H9 (cell line): ENCODE results near the gene SLC2A9. TPM values are rescaled to one million over a fixed set of nuclear protein-coding genes. Genes with fewer than 3 reads are reported as not detected.

Experiments
- DNase-seq: peaks from one replicate; pipeline ENCODE4 v3.0.0-alpha.2; 2017
- H2AFZ ChIP-seq: one replicate; pipeline ENCODE4 v1.6.1; 2013; ENCODE audit warnings: mild to moderate bottlenecking, low read length, control low read depth, moderate library complexity
- H2AK5ac ChIP-seq: 2 replicates; pipeline ENCODE4 v1.6.1; 2013; ENCODE audit warnings: low read length, control low read depth, mixed read lengths; ENCODE audit not compliant: insufficient read length
- H2BK120ac ChIP-seq: one replicate; pipeline ENCODE4 v1.6.1; 2013; ENCODE audit warnings: low read depth, mild to moderate bottlenecking, low read length, control low read depth, inconsistent platforms; ENCODE audit not compliant: poor library complexity, severe bottlenecking
- H2BK12ac ChIP-seq: 2 replicates; pipeline ENCODE4 v1.6.1; 2013; ENCODE audit warnings: low read length, control low read depth, mixed read lengths, low read depth; ENCODE audit not compliant: insufficient read length
- H2BK15ac ChIP-seq: 2 replicates; pipeline ENCODE4 v1.6.1; 2013; ENCODE audit warnings: low read depth, low read length, control low read depth
- H2BK20ac ChIP-seq: one replicate; pipeline ENCODE4 v1.6.1; 2013; ENCODE audit warnings: low read depth, mild to moderate bottlenecking, low read length, control low read depth, inconsistent platforms; ENCODE audit not compliant: poor library complexity, severe bottlenecking
- H2BK5ac ChIP-seq: 2 replicates; pipeline ENCODE4 v1.6.1; 2013; ENCODE audit warnings: low read length, control low read depth, mixed read lengths; ENCODE audit not compliant: insufficient read length
- H3K14ac ChIP-seq: 2 replicates; pipeline ENCODE4 v1.6.1; 2013; ENCODE audit warnings: low read length, control low read depth; ENCODE audit not compliant: insufficient read depth
- H3K18ac ChIP-seq: 2 replicates; pipeline ENCODE4 v1.6.1; 2013; ENCODE audit warnings: low read depth, mild to moderate bottlenecking, mixed read lengths, low read length, control low read depth; ENCODE audit not compliant: insufficient read length
- H3K23ac ChIP-seq: 2 replicates; pipeline ENCODE4 v1.6.1; 2013; ENCODE audit warnings: low read length, control low read depth, mixed read lengths, low read depth; ENCODE audit not compliant: insufficient read length
- H3K23me2 ChIP-seq: 2 replicates; pipeline ENCODE4 v1.6.1; 2013; ENCODE audit warnings: low read depth, mild to moderate bottlenecking, mixed read lengths, low read length, control low read depth; ENCODE audit not compliant: insufficient read length, poor library complexity, severe bottlenecking
- H3K27ac ChIP-seq: 2 replicates; pipeline ENCODE4 v1.5.1; 2013; ENCODE audit warnings: low read length, control low read depth, mixed read lengths, low read depth; ENCODE audit not compliant: insufficient read length
- H3K27me3 ChIP-seq: 2 replicates; pipeline ENCODE4 v1.6.1; 2013; ENCODE audit warnings: low read length, control low read depth, inconsistent platforms; ENCODE audit not compliant: insufficient read depth
- H3K4ac ChIP-seq: 2 replicates; pipeline ENCODE4 v1.6.1; 2013; ENCODE audit warnings: low read depth, mild to moderate bottlenecking, control low read depth, inconsistent platforms, low read length, moderate library complexity
- H3K4me1 ChIP-seq: 2 replicates; pipeline ENCODE4 v1.6.1; 2013; ENCODE audit warnings: low read length, control low read depth, inconsistent platforms; ENCODE audit not compliant: insufficient read depth
- H3K4me2 ChIP-seq: 2 replicates; pipeline ENCODE4 v1.6.1; 2013; ENCODE audit warnings: low read length, control low read depth, mixed read lengths; ENCODE audit not compliant: insufficient read length, insufficient read depth
- H3K56ac ChIP-seq: 2 replicates; pipeline ENCODE4 v1.6.1; 2013; ENCODE audit warnings: low read depth, mild to moderate bottlenecking, mixed read lengths, low read length, control low read depth; ENCODE audit not compliant: insufficient read length
- H3K79me1 ChIP-seq: 2 replicates; pipeline ENCODE4 v1.6.1; 2013; ENCODE audit warnings: low read depth, mild to moderate bottlenecking, moderate library complexity, low read length, control low read depth, inconsistent platforms; ENCODE audit not compliant: insufficient read depth, poor library complexity, severe bottlenecking
- H3K79me2 ChIP-seq: 2 replicates; pipeline ENCODE4 v1.6.1; 2013; ENCODE audit warnings: low read length, control low read depth, inconsistent platforms; ENCODE audit not compliant: insufficient read depth
- H3K9ac ChIP-seq: 2 replicates; pipeline ENCODE4 v1.6.1; 2013; ENCODE audit warnings: low read length, control low read depth, mixed read lengths; ENCODE audit not compliant: insufficient read length; ENCODE audit errors: extremely low read depth
- H3K9me3 ChIP-seq: one replicate; pipeline ENCODE4 v1.6.1; 2013; ENCODE audit warnings: low read depth, low read length, inconsistent platforms; ENCODE audit not compliant: control insufficient read depth
- H3T11ph ChIP-seq: one replicate; pipeline ENCODE4 v1.6.1; 2013; ENCODE audit warnings: mild to moderate bottlenecking, low read length, control low read depth, inconsistent platforms
- H4K20me1 ChIP-seq: one replicate; pipeline ENCODE4 v1.6.1; 2013; ENCODE audit not compliant: control insufficient read depth, insufficient read length, insufficient read depth
- H4K5ac ChIP-seq: 2 replicates; pipeline ENCODE4 v1.6.1; 2013; ENCODE audit warnings: low read depth, mild to moderate bottlenecking, mixed read lengths, low read length, control low read depth; ENCODE audit not compliant: insufficient read length
- H4K8ac ChIP-seq: replicated peaks from 2 replicates; pipeline ENCODE4 v1.6.1; 2013; ENCODE audit warnings: low read length, control low read depth, mixed read lengths, low read depth; ENCODE audit not compliant: insufficient read length
- H4K91ac ChIP-seq: 2 replicates; pipeline ENCODE4 v1.6.1; 2013; ENCODE audit warnings: low read depth, mild to moderate bottlenecking, moderate library complexity, mixed read lengths, low read length, control low read depth; ENCODE audit not compliant: insufficient read length
- H3K27ac Mint-ChIP-seq, 3 experiments: 2 replicates in 2 of 3; 3 replicates in 1 of 3; pipeline ENCODE4 v1.8.0; 2020 to 2021; ENCODE audit warnings: mixed read lengths in 3 of 3, mild to moderate bottlenecking in 1 of 3, moderate library complexity in 1 of 3
- H3K27me3 Mint-ChIP-seq: 2 replicates; pipeline ENCODE4 v1.8.0; 2021; ENCODE audit warnings: low read depth, mild to moderate bottlenecking, moderate library complexity, mixed read lengths
- H3K36me3 Mint-ChIP-seq, 3 experiments: 2 replicates in 2 of 3; 3 replicates in 1 of 3; pipeline ENCODE4 v1.8.0; 2020 to 2021; ENCODE audit warnings: low read depth in 3 of 3, mixed read lengths in 3 of 3; ENCODE audit not compliant: insufficient read depth in 1 of 3
- H3K4me1 Mint-ChIP-seq, 2 experiments: 2 replicates each; pipeline ENCODE4 v1.8.0; 2020; ENCODE audit warnings: mixed read lengths in 2 of 2
- H3K4me3 Mint-ChIP-seq, 2 experiments: 2 replicates in 1 of 2; 3 replicates in 1 of 2; pipeline ENCODE4 v1.8.0; 2020 to 2021; ENCODE audit warnings: mild to moderate bottlenecking in 2 of 2, mixed read lengths in 2 of 2, moderate library complexity in 1 of 2
- H3K9me3 Mint-ChIP-seq, 2 experiments: 2 replicates in 1 of 2; 3 replicates in 1 of 2; pipeline ENCODE4 v1.8.0; 2020; ENCODE audit warnings: mild to moderate bottlenecking in 2 of 2, mixed read lengths in 2 of 2, moderate library complexity in 1 of 2
- WGBS: extraction: QIAGEN DNeasy Blood & Tissue Kit; methylation state at CpG from one replicate; pipeline ENCODE4 v1.1.7; 2013; ENCODE audit warnings: missing lambda C conversion rate, low lambda C conversion rate, mixed read lengths; ENCODE audit not compliant: insufficient read length; ENCODE audit errors: extremely low coverage; 5-methylcytosine and 5-hydroxymethylcytosine counted together
- total RNA-seq: library from RNA; stranded (reverse); gene quantifications from 2 replicates; pipeline ENCODE4 v1.2.1, GENCODE V29; 2021
- TF ChIP-seq, protein P1 (sequence below): fragments of 200-600 bp; sonication (generic); conservative IDR thresholded peaks from 3 replicates; pipeline ENCODE4 v1.8.0; 2021; ENCODE audit warnings: antibody characterized with exemption, mild to moderate bottlenecking

Gene SLC2A9
- total RNA-seq, 1 experiment from 2014 or later, result 0.79 TPM

DNA sequence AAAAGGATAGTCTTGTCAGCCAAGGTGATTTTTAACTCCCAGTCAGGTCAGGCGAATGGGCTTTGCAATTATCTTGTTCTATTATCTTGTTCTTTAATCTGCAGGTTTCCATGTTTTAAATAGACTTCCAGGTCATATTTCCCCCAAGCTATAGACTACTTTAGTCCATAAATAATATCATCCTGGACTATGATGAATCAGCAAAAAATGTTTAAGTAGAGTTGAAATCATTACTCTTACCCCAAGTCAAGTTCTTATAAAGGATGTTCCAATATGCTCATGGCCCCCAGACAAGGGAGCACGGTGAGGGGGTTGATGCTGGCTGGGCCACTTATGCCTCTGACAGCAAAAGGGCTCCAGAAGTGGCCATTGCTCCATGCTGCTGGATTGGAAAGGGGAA lies 75.1 kb downstream of the SLC2A9 start:
- H3K4ac ChIP-seq, result no peak overlapping the region
- H2BK120ac ChIP-seq, result no peak overlapping the region
- Mint-ChIP-seq H3K36me3 (no peaks in the 10 kb centered on the region), H3K4me3 (no peak overlapping the region), H3K27ac (no peak overlapping the region; a peak in 1 of 7 replicates), H3K27me3 (peaks cover 4% of the 10 kb centered on the region), H3K4me1 (peaks cover 13% of the 10 kb centered on the region in 2 experiments), H3K9me3 (no peaks in the 10 kb centered on the region)
- H3K4me1 ChIP-seq, result no peaks in the 10 kb centered on the region; the same call in 1 of the 2 replicates
- no CpG with 5 or more reads among the region's 2 CpGs for WGBS
- H3K23me2 ChIP-seq, result no peaks in the 10 kb centered on the region
- no peaks in the 10 kb centered on the region for H3K9me3 ChIP-seq
- H3K14ac ChIP-seq, result no peak overlapping the region
- no peak overlapping the region for H3K56ac ChIP-seq
- H3K27me3 ChIP-seq, result no peaks in the 10 kb centered on the region
- no peak overlapping the region for H4K5ac ChIP-seq
- H2BK20ac ChIP-seq, result no peak overlapping the region
- no peak overlapping the region for H3K4me2 ChIP-seq
- H3K23ac ChIP-seq, result no peak overlapping the region
- H3K18ac ChIP-seq, result no peak overlapping the region
- no peak overlapping the region for H3K9ac ChIP-seq
- H2BK12ac ChIP-seq, result no peak overlapping the region
- H4K91ac ChIP-seq, result no peak overlapping the region
- H2AFZ ChIP-seq, result no peak overlapping the region
- no peaks in the 10 kb centered on the region for H3K79me1 ChIP-seq
- DNase-seq, result no peak
- TF ChIP-seq, protein P1, sequence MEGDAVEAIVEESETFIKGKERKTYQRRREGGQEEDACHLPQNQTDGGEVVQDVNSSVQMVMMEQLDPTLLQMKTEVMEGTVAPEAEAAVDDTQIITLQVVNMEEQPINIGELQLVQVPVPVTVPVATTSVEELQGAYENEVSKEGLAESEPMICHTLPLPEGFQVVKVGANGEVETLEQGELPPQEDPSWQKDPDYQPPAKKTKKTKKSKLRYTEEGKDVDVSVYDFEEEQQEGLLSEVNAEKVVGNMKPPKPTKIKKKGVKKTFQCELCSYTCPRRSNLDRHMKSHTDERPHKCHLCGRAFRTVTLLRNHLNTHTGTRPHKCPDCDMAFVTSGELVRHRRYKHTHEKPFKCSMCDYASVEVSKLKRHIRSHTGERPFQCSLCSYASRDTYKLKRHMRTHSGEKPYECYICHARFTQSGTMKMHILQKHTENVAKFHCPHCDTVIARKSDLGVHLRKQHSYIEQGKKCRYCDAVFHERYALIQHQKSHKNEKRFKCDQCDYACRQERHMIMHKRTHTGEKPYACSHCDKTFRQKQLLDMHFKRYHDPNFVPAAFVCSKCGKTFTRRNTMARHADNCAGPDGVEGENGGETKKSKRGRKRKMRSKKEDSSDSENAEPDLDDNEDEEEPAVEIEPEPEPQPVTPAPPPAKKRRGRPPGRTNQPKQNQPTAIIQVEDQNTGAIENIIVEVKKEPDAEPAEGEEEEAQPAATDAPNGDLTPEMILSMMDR, result no peak
- no peak overlapping the region for H2BK15ac ChIP-seq
- no peaks in the 10 kb centered on the region for H4K20me1 ChIP-seq
- H4K8ac ChIP-seq, result no peak overlapping the region
- no peak overlapping the region for H2BK5ac ChIP-seq
- no peak overlapping the region for H2AK5ac ChIP-seq
- no peaks in the 10 kb centered on the region for H3K79me2 ChIP-seq
- no peak overlapping the region for H3T11ph ChIP-seq
- H3K27ac ChIP-seq, result no peak overlapping the region
